ENCODE data around the gene DPF3. TPM values are rescaled to one million over a fixed set of nuclear protein-coding genes. Genes with fewer than 3 reads are reported as not detected.

The DPF3 gene
- total and polyA plus RNA-seq, 2 of the 13 experiments (the other 11 are each of a cell fraction or from before 2014, with no cell fraction given), result 0.09 to 0.60 TPM

DNA sequence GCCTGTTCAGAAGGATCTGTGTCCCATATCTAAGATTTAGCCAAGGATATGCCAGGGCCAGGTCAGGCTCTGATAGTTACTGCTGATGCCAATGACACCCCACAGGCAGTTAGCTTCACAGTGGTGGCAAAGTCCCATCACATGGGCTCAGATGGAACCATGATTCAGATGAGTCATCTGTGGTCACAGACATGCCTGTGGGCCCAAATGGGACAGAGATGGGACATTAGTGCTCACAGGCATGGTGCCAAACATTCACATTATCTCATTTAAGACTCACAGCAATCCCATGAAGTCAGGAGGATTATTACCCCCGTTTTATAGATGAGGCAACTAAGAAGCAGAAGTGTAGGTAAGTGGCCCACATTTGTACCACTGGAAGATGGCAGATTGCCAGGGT lies 207.8 kb downstream of the DPF3 start (continued):
- no peak for TF ChIP-seq MAFF (IDR thresholded peaks at IDR 0.05; ENCODE audit: low read depth, low read length)

DNA sequence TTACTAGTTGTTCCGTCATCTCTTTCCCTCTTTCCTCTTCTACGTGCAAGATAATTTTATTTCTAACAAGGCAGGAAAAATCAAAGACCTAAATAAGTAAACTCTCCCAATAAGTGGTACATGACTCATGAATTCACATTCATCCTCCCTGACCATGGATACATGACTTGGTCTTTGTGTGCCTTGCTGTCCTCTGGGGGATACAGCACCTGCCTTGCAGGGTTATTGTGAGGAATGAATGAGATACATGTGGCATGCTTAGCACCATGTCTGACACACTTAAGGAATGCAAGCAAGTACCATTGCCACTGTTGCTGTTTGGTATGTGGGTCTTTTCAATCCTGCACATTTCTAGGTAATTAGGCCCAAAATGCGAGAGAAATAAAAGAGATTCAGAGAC lies 208.4 kb downstream of the DPF3 start:
- H3K79me2 ChIP-seq (ENCODE audit: insufficient read depth, low read length), result no peaks in the 10 kb centered on the region
- ChIA-PET POLR2A (no interaction called here), CTCF (ENCODE audit: low intra/inter-chr PET ratio, low total read pairs) (no interaction called here)
- TF ChIP-seq, protein P1, sequence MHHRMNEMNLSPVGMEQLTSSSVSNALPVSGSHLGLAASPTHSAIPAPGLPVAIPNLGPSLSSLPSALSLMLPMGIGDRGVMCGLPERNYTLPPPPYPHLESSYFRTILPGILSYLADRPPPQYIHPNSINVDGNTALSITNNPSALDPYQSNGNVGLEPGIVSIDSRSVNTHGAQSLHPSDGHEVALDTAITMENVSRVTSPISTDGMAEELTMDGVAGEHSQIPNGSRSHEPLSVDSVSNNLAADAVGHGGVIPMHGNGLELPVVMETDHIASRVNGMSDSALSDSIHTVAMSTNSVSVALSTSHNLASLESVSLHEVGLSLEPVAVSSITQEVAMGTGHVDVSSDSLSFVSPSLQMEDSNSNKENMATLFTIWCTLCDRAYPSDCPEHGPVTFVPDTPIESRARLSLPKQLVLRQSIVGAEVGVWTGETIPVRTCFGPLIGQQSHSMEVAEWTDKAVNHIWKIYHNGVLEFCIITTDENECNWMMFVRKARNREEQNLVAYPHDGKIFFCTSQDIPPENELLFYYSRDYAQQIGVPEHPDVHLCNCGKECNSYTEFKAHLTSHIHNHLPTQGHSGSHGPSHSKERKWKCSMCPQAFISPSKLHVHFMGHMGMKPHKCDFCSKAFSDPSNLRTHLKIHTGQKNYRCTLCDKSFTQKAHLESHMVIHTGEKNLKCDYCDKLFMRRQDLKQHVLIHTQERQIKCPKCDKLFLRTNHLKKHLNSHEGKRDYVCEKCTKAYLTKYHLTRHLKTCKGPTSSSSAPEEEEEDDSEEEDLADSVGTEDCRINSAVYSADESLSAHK (CRISPR knock-in tag; IDR thresholded peaks at IDR 0.05; ENCODE audit: borderline replicate concordance), result no peak
- no peak for TF ChIP-seq ARID2 (CRISPR knock-in tag; IDR thresholded peaks at IDR 0.05; ENCODE audit: borderline replicate concordance)
- no peak for TF ChIP-seq PTBP1 (IDR thresholded peaks at IDR 0.05; ENCODE audit: low read depth, low read length, poor library complexity, severe bottlenecking)
- no peak for TF ChIP-seq NFYB (CRISPR knock-in tag; IDR thresholded peaks at IDR 0.05)
- no peak for TF ChIP-seq ATF7 (IDR thresholded peaks at IDR 0.05)
- TF ChIP-seq ATF7 (CRISPR knock-in tag; IDR thresholded peaks at IDR 0.05), result no peak
- TF ChIP-seq GLI4 (CRISPR knock-in tag; IDR thresholded peaks at IDR 0.05; ENCODE audit: borderline replicate concordance), result no peak
- TF ChIP-seq ZSCAN9 (CRISPR knock-in tag; IDR thresholded peaks at IDR 0.05; ENCODE audit: borderline replicate concordance), result no peak
- no peak for TF ChIP-seq PPARG (CRISPR knock-in tag; conservative IDR thresholded peaks at IDR 0.05)
- TF ChIP-seq ZNF251 (CRISPR knock-in tag; IDR thresholded peaks at IDR 0.05), result no peak
- TF ChIP-seq BORCS8-MEF2B (CRISPR knock-in tag; IDR thresholded peaks at IDR 0.05), result no peak
- no peak for TF ChIP-seq ZC3H4 (CRISPR knock-in tag; IDR thresholded peaks at IDR 0.05; ENCODE audit: borderline replicate concordance)
- no peak for TF ChIP-seq ISX (CRISPR knock-in tag; conservative IDR thresholded peaks at IDR 0.05)
- TF ChIP-seq MBNL3 (CRISPR knock-in tag; conservative IDR thresholded peaks at IDR 0.05), result no peak
- TF ChIP-seq, protein P2, sequence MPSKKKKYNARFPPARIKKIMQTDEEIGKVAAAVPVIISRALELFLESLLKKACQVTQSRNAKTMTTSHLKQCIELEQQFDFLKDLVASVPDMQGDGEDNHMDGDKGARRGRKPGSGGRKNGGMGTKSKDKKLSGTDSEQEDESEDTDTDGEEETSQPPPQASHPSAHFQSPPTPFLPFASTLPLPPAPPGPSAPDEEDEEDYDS (CRISPR knock-in tag; IDR thresholded peaks at IDR 0.05), result no peak
- TF ChIP-seq ISL2 (CRISPR knock-in tag; IDR thresholded peaks at IDR 0.05), result no peak
- no peak for TF ChIP-seq FOXC1 (CRISPR knock-in tag; IDR thresholded peaks at IDR 0.05; ENCODE audit: borderline replicate concordance)
- no peak for TF ChIP-seq ZMAT3 (CRISPR knock-in tag; conservative IDR thresholded peaks at IDR 0.05)
- TF ChIP-seq, protein P3, sequence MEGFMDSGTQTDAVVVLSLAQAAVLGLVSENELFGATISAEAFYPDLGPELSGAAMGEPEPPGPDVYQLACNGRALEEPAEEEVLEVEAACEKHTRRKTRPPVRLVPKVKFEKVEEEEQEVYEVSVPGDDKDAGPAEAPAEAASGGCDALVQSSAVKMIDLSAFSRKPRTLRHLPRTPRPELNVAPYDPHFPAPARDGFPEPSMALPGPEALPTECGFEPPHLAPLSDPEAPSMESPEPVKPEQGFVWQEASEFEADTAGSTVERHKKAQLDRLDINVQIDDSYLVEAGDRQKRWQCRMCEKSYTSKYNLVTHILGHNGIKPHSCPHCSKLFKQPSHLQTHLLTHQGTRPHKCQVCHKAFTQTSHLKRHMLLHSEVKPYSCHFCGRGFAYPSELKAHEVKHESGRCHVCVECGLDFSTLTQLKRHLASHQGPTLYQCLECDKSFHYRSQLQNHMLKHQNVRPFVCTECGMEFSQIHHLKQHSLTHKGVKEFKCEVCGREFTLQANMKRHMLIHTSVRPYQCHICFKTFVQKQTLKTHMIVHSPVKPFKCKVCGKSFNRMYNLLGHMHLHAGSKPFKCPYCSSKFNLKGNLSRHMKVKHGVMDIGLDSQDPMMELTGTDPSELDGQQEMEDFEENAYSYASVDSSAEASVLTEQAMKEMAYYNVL (CRISPR knock-in tag; IDR thresholded peaks at IDR 0.05; ENCODE audit: borderline replicate concordance), result no peak
- TF ChIP-seq ZNF629 (CRISPR knock-in tag; conservative IDR thresholded peaks at IDR 0.05), result no peak
- H3K9me3 ChIP-seq (ENCODE audit: low read length), result no peaks in the 10 kb centered on the region
- peaks cover 0 to 7% of the 10 kb centered on the region in 2 experiments; a peak in 3 of 5 replicates for H3K27me3 ChIP-seq (ENCODE audit: control insufficient read depth in 1 of 2, insufficient read depth in 2 of 2, low read length in 2 of 2)
- intact Hi-C loops (cut with micrococcal nuclease; ENCODE audit: unreplicated experiment) (no loop called here), in situ Hi-C loops (cut with HindIII; ENCODE audit: extremely low pct_ligation_motif_present, low pct_unique_long_range_greater_than_20kb) (no loop called here)
- WGBS (ENCODE audit: low lambda C conversion rate), result 85% methylated on average over 3 of the region's 3 CpGs
- ATAC-seq (no peak), DNase-seq (ENCODE audit: low spot score) (no peak), FAIRE-seq (no peak)
- H3K36me3 ChIP-seq (replicated peaks in 1 of 2; ENCODE audit: control insufficient read depth in 1 of 2, insufficient read depth in 2 of 2, low read length in 2 of 2), result no peaks in the 10 kb centered on the region
- no peak overlapping the region for H3K9ac ChIP-seq (ENCODE audit: insufficient read depth, low read depth, low read length)
- H3K4me1 ChIP-seq (ENCODE audit: insufficient read depth, low read length), result no peaks in the 10 kb centered on the region
- H3K4me2 ChIP-seq (ENCODE audit: low read depth, low read length), result no peak overlapping the region
- no peak overlapping the region for H3K27ac ChIP-seq (ENCODE audit: extremely low read length, insufficient read depth, low read length)
- no TSS peak for BruUV-seq (replicated peaks)
- H4K20me1 ChIP-seq (ENCODE audit: insufficient read depth, low read length), result no peaks in the 10 kb centered on the region
- no peak overlapping the region for H2AFZ ChIP-seq (ENCODE audit: low read length)
- H3K4me3 ChIP-seq (replicated peaks in 1 of 3; ENCODE audit: insufficient read depth in 1 of 3, low read depth in 2 of 3, low read length in 3 of 3), result no peak overlapping the region
